ENCODE results near the gene RFX8. TPM values are rescaled to one million over a fixed set of nuclear protein-coding genes. Genes with fewer than 3 reads are reported as not detected.

The RFX8 gene
- total and polyA plus RNA-seq, 10 of the 15 experiments (the other 5 are each of a cell fraction or from before 2014, with no cell fraction given), result 0.19 TPM; not detected in 9

- TF ChIP-seq E2F8 (IDR thresholded peaks at IDR 0.05; ENCODE audit: low read depth, partially characterized antibody) (no peak), BMI1 (IDR thresholded peaks at IDR 0.05; ENCODE audit: borderline replicate concordance) (no peak), MYC (IDR thresholded peaks at IDR 0.05; ENCODE audit: insufficient read depth, insufficient read length, insufficient replicate concordance, low read length, severe bottlenecking) (no peak), REST (IDR thresholded peaks at IDR 0.05; ENCODE audit: low read depth, low read length) (no peak), STAT1 (conservative IDR thresholded peaks at IDR 0.05) (no peak)
Observed at GRCh38 chr2:101473591-101473910, 1.4 kb downstream of the RFX8 start (continued).

- no peak for DNase-seq (ENCODE audit: low read depth, low spot score)
- no peaks in the 10 kb centered on the region for H3K4me1 ChIP-seq (ENCODE audit: control insufficient read depth, insufficient read depth, low read length)
- no peak overlapping the region for H2AFZ ChIP-seq (ENCODE audit: control insufficient read depth, low read depth, low read length)
- in situ Hi-C loops (cut with MboI), result no loop called here
- H3K36me3 ChIP-seq (ENCODE audit: control insufficient read depth in 2 of 2, insufficient read depth in 2 of 2, low read length in 1 of 2), result no peaks in the 10 kb centered on the region
- no peak overlapping the region for H3K4me2 ChIP-seq (ENCODE audit: control insufficient read depth, insufficient read depth)
- H3K9me3 ChIP-seq (replicated peaks; ENCODE audit: control insufficient read depth, insufficient read depth, low read length), result no peaks in the 10 kb centered on the region
- 27% methylated on average over 4 of the region's 4 CpGs for WGBS (ENCODE audit: insufficient coverage, insufficient replicate concordance, low lambda C conversion rate, missing lambda C conversion rate)
- H3K27ac ChIP-seq (ENCODE audit: control insufficient read depth, insufficient read depth), result no peak overlapping the region
- no peak for FAIRE-seq
- no TSS peak for BruUV-seq (replicated peaks)
- ChIA-PET RAD21 (ENCODE audit: unreplicated experiment) (no interaction called here), SMC1A (ENCODE audit: uncharacterized antibody, unreplicated experiment) (no interaction called here), POLR2A (no interaction called here), CTCF (no interaction called here)
- H3K9ac ChIP-seq (ENCODE audit: control insufficient read depth, insufficient read depth, low read length), result no peak overlapping the region
- no peak for ATAC-seq
- H3K27me3 ChIP-seq (replicated peaks in 1 of 2; ENCODE audit: control insufficient read depth in 2 of 2, insufficient read depth in 2 of 2, low read length in 1 of 2), result peaks cover 4 to 6% of the 10 kb centered on the region in 2 experiments
- H4K20me1 ChIP-seq (ENCODE audit: control insufficient read depth, insufficient read depth), result no peaks in the 10 kb centered on the region
- H3K4me3 ChIP-seq, result no peak overlapping the region
- intact Hi-C loops (cut with micrococcal nuclease; ENCODE audit: unreplicated experiment), result no loop called here
- no peaks in the 10 kb centered on the region for H3K79me2 ChIP-seq (ENCODE audit: control insufficient read depth, insufficient read depth, low read length)
- TF ChIP-seq CBX5 (IDR thresholded peaks at IDR 0.05; ENCODE audit: low read depth) (no peak), TCF3 (IDR thresholded peaks at IDR 0.05; ENCODE audit: borderline replicate concordance, insufficient read depth, low read depth, low read length) (no peak), MEF2B (IDR thresholded peaks at IDR 0.05; ENCODE audit: partially characterized antibody, poor library complexity, severe bottlenecking) (no peak), SIN3A (IDR thresholded peaks at IDR 0.05; ENCODE audit: low read depth, low read length) (no peak), SMC3 (IDR thresholded peaks at IDR 0.05; ENCODE audit: borderline replicate concordance, low read length) (no peak), SREBF2 (IDR thresholded peaks at IDR 0.05; ENCODE audit: low read length) (no peak), PRDM15 (CRISPR knock-in tag; IDR thresholded peaks at IDR 0.05) (no peak), ZNF217 (IDR thresholded peaks at IDR 0.05) (no peak), TCF7 (IDR thresholded peaks at IDR 0.05; ENCODE audit: borderline replicate concordance) (no peak), BACH1 (IDR thresholded peaks at IDR 0.05; ENCODE audit: borderline replicate concordance) (no peak)
Observed at GRCh38 chr2:101469863-101470262, 5.0 kb downstream of the RFX8 start.

All from GM12878 (cell line).